HG03469 (cell line): ENCODE data around the gene SP2.

Experiments
- ATAC-seq: cut with Tn5 transposase; IDR thresholded peaks from one replicate; pipeline ENCODE4 v1.9.1; 2021; ENCODE audit warnings: mild to moderate bottlenecking, moderate library complexity, moderate number of reproducible peaks; ENCODE audit not compliant: unreplicated experiment

SP2 gene

GRCh38 chr17:47895856-47896671 is at the start of gene SP2:
SP2 (plus strand) TSS chr17:47896236; CDS start chr17:47896287, 51 bp downstream.
- ATAC-seq = peak; percentile 82

- ATAC-seq = no peak
Measured at GRCh38 chr17:47846716-47847340, 49.2 kb upstream of the SP2 start.

- ATAC-seq = no peak
Measured at GRCh38 chr17:47847341-47848197, 48.5 kb upstream of the SP2 start.

GRCh38 chr17:47848198-47848513 is 47.9 kb upstream of the SP2 start:
- no peak for ATAC-seq

GRCh38 chr17:47850373-47850691 is 45.7 kb upstream of the SP2 start:
- ATAC-seq = no peak

- ATAC-seq = no peak
Measured at GRCh38 chr17:47850692-47851573, 45.1 kb upstream of the SP2 start, which contains the start of gene SP6. SP6 (minus strand) TSS chr17:47851163; CDS start chr17:47848429, 2,734 bp downstream.

GRCh38 chr17:47851764-47852112 is 44.3 kb upstream of the SP2 start:
- ATAC-seq = no peak

- ATAC-seq = no peak
Measured at GRCh38 chr17:47852113-47852949, 43.7 kb upstream of the SP2 start.

GRCh38 chr17:47853616-47854015 is 42.4 kb upstream of the SP2 start:
- no peak for ATAC-seq

- ATAC-seq = no peak
Measured at GRCh38 chr17:47855737-47856136, 40.3 kb upstream of the SP2 start.

GRCh38 chr17:47856830-47857229 is 39.2 kb upstream of the SP2 start:
- no peak for ATAC-seq

- ATAC-seq = no peak
Measured at GRCh38 chr17:47857551-47858455, 38.2 kb upstream of the SP2 start.

- no peak for ATAC-seq
Measured at GRCh38 chr17:47860386-47860785, 35.6 kb upstream of the SP2 start.

GRCh38 chr17:47862621-47863440 is 33.2 kb upstream of the SP2 start:
- ATAC-seq = no peak

- ATAC-seq = no peak
Measured at GRCh38 chr17:47864791-47865216, 31.2 kb upstream of the SP2 start.

- ATAC-seq = no peak
Measured at GRCh38 chr17:47866941-47867340, 29.1 kb upstream of the SP2 start.

GRCh38 chr17:47867813-47868533 is 28.1 kb upstream of the SP2 start:
- ATAC-seq = no peak
